Stimulated activated CD4-positive, alpha-beta T cell treated with anti-CD3 and anti-CD28 coated beads, Interleukin-15, amount 100 ng/mL, for 48 hours (primary cell): ENCODE data around the gene CDHR5.

Experiments used
- DNase-seq, 2 donors: peaks; one replicate each; pipeline ENCODE4 v3.0.0-alpha.2; 2020; ENCODE audit warnings: low read depth in 2 of 2

Gene CDHR5

GRCh38 chr11:623349-623869 is 1.3 kb downstream of the CDHR5 start:
- no peak for DNase-seq

GRCh38 chr11:621838-622237 is 2.9 kb downstream of the CDHR5 start:
- no peak for DNase-seq

- DNase-seq: no peak
Measured at GRCh38 chr11:620935-621814, 3.6 kb downstream of the CDHR5 start.

GRCh38 chr11:620201-620600 is 4.6 kb downstream of the CDHR5 start:
- no peak for DNase-seq

GRCh38 chr11:619628-620050 is 5.1 kb downstream of the CDHR5 start:
- no peak for DNase-seq

- no peak for DNase-seq
Measured at GRCh38 chr11:618856-619627, 5.7 kb downstream of the CDHR5 start.

- no peak for DNase-seq
Measured at GRCh38 chr11:617912-618682, 6.7 kb downstream of the CDHR5 start.

GRCh38 chr11:617199-617911 is 7.4 kb downstream of the CDHR5 start:
- no peak for DNase-seq

- DNase-seq: no peak
Measured at GRCh38 chr11:616320-617198, 8.2 kb downstream of the CDHR5 start.

GRCh38 chr11:615504-616319 is 9.0 kb downstream of the CDHR5 start, which contains the start of gene IRF7:
TSS of gene IRF7 (minus strand) at chr11:615950. CDS start at chr11:615364, 586 bp downstream.
- peak; percentile 58 to 79 for DNase-seq

- DNase-seq: no peak
Measured at GRCh38 chr11:614623-615503, 9.9 kb downstream of the CDHR5 start.

GRCh38 chr11:614021-614622 is 10.6 kb downstream of the CDHR5 start:
- DNase-seq: no peak

- DNase-seq: peak; percentile 73 to 86
Measured at GRCh38 chr11:613369-613968, 11.3 kb downstream of the CDHR5 start.

GRCh38 chr11:612961-613300 is 11.8 kb downstream of the CDHR5 start:
- DNase-seq: no peak

- DNase-seq: no peak
Measured at GRCh38 chr11:612201-612960, 12.4 kb downstream of the CDHR5 start.
